NT2/D1 (cell line): ENCODE results near the gene KCNS1.

Experiments
- SUZ12 ChIP-seq: IDR thresholded peaks from 2 replicates; pipeline ENCODE4 v1.6.1; 2011; ENCODE audit not compliant: insufficient read length, insufficient read depth; ENCODE audit errors: extremely low read depth
- YY1 ChIP-seq: IDR thresholded peaks from 2 replicates; pipeline ENCODE4 v1.6.1; 2011; ENCODE audit not compliant: insufficient read length, insufficient read depth
- ZNF274 ChIP-seq: IDR thresholded peaks from 2 replicates; pipeline ENCODE4 v1.6.1; 2011; ENCODE audit warnings: mild to moderate bottlenecking, low read depth, low read length

GRCh38 chr20:45049904-45050471, 50.9 kb downstream of the KCNS1 start:
- TF ChIP-seq YY1 (no peak), SUZ12 (no peak), ZNF274 (no peak)
